CD14-positive monocyte (primary cell): ENCODE results near the gene GPN3. TPM values are rescaled to one million over a fixed set of nuclear protein-coding genes. Genes with fewer than 3 reads are reported as not detected.

Source experiments
- DNase-seq, 3 donors: peaks; one replicate each; pipeline ENCODE4 v3.0.0-alpha.2; 2011 to 2022
- H2AFZ ChIP-seq: 2 replicates; pipeline ENCODE4 v1.6.0; 2012; ENCODE audit warnings: mild to moderate bottlenecking, low read depth, low read length, inconsistent platforms; ENCODE audit not compliant: insufficient read depth, poor library complexity, severe bottlenecking
- H3K27ac ChIP-seq, 2 donors: 1 replicate in 1 of 2; 2 replicates in 1 of 2; pipeline ENCODE4 v1.5.1; 2012 to 2013; ENCODE audit warnings: low read length in 2 of 2, control low read depth in 1 of 2, inconsistent platforms in 1 of 2, low read depth in 1 of 2, mild to moderate bottlenecking in 1 of 2
- H3K27me3 ChIP-seq, 2 donors: one replicate each; pipeline versions ENCODE4 v1.6.0 to v1.6.1; 2011 to 2013; ENCODE audit warnings: low read length in 2 of 2; ENCODE audit not compliant: control insufficient read depth in 2 of 2, insufficient read depth in 2 of 2
- H3K36me3 ChIP-seq, 2 donors: replicated peaks in 1 of 2; 1 replicate in 1 of 2; 2 replicates in 1 of 2; pipeline versions ENCODE4 v1.5.1 to v1.6.1; 2012 to 2013; ENCODE audit warnings: low read length in 2 of 2, control low read depth in 1 of 2, inconsistent platforms in 1 of 2, mild to moderate bottlenecking in 1 of 2; ENCODE audit not compliant: insufficient read depth in 2 of 2, control insufficient read depth in 1 of 2
- H3K4me1 ChIP-seq, 2 donors: 1 replicate in 1 of 2; 2 replicates in 1 of 2; pipeline versions ENCODE4 v1.5.1 to v1.6.1; 2012 to 2013; ENCODE audit warnings: low read length in 2 of 2, control low read depth in 1 of 2, inconsistent platforms in 1 of 2, mild to moderate bottlenecking in 1 of 2, moderate library complexity in 1 of 2; ENCODE audit not compliant: insufficient read depth in 2 of 2, control insufficient read depth in 1 of 2
- H3K4me2 ChIP-seq: replicated peaks from 2 replicates; pipeline ENCODE3; 2012; ENCODE audit warnings: low read length, moderate library complexity, mild to moderate bottlenecking; ENCODE audit not compliant: poor library complexity, severe bottlenecking; ENCODE audit errors: extremely low read depth
- H3K4me3 ChIP-seq, 3 experiments: fragments of 200-600 bp in 1 of 3; sonication (generic) in 1 of 3; replicated peaks in 1 of 3; 1 replicate in 2 of 3; 2 replicates in 1 of 3; pipeline ENCODE4 v1.5.1; 2011 to 2013; ENCODE audit warnings: low read length in 3 of 3, mild to moderate bottlenecking in 3 of 3, control low read depth in 2 of 3, low read depth in 2 of 3, inconsistent platforms in 1 of 3, moderate library complexity in 1 of 3
- H3K79me2 ChIP-seq: 2 replicates; pipeline ENCODE4 v1.6.0; 2012; ENCODE audit warnings: mild to moderate bottlenecking, control low read depth, inconsistent platforms, low read length, moderate library complexity; ENCODE audit not compliant: insufficient read depth
- H3K9ac ChIP-seq: 2 replicates; pipeline ENCODE4 v1.6.0; 2017; ENCODE audit warnings: low read length, mild to moderate bottlenecking; ENCODE audit not compliant: insufficient read depth, poor library complexity, severe bottlenecking
- H3K9me3 ChIP-seq, 2 donors: replicated peaks in 1 of 2; 1 replicate in 1 of 2; 2 replicates in 1 of 2; pipeline versions ENCODE4 v1.5.1 to v1.6.1; 2012 to 2013; ENCODE audit warnings: low read length in 2 of 2, control low read depth in 1 of 2; ENCODE audit not compliant: control insufficient read depth in 1 of 2, insufficient read depth in 1 of 2
- H4K20me1 ChIP-seq: 2 replicates; pipeline ENCODE4 v1.6.0; 2012; ENCODE audit warnings: mild to moderate bottlenecking, low read length, control low read depth, moderate library complexity; ENCODE audit not compliant: insufficient read depth
- H3K27ac Mint-ChIP-seq, 7 donors: one replicate each; pipeline ENCODE4 v1.8.0; 2020; ENCODE audit warnings: mild to moderate bottlenecking in 7 of 7, mixed read lengths in 7 of 7, moderate library complexity in 6 of 7, inconsistent platforms in 2 of 7
- H3K27me3 Mint-ChIP-seq, 3 donors: one replicate each; pipeline ENCODE4 v1.8.0; 2021 to 2022; ENCODE audit warnings: low read depth in 3 of 3, mild to moderate bottlenecking in 3 of 3, mixed read lengths in 3 of 3, moderate library complexity in 3 of 3, inconsistent platforms in 1 of 3
- H3K36me3 Mint-ChIP-seq, 2 donors: one replicate each; pipeline ENCODE4 v1.8.0; 2020; ENCODE audit warnings: mixed read lengths in 2 of 2, inconsistent platforms in 1 of 2, mild to moderate bottlenecking in 1 of 2
- H3K4me1 Mint-ChIP-seq: one replicate; pipeline ENCODE4 v1.8.0; 2020; ENCODE audit warnings: mild to moderate bottlenecking, mixed read lengths
- H3K4me3 Mint-ChIP-seq, 2 donors: one replicate each; pipeline ENCODE4 v1.8.0; 2020; ENCODE audit warnings: mild to moderate bottlenecking in 2 of 2, mixed read lengths in 2 of 2, moderate library complexity in 1 of 2
- H3K9me3 Mint-ChIP-seq, 7 donors: one replicate each; pipeline ENCODE4 v1.8.0; 2020 to 2022; ENCODE audit warnings: mixed read lengths in 7 of 7, mild to moderate bottlenecking in 6 of 7, moderate library complexity in 6 of 7, inconsistent platforms in 2 of 7
- WGBS: methylation state at CpG from one replicate; pipeline ENCODE4 v1.1.5; 2013; ENCODE audit warnings: missing lambda C conversion rate; ENCODE audit not compliant: insufficient coverage; 5-methylcytosine and 5-hydroxymethylcytosine counted together
- intact Hi-C, 2 donors: fragments of 100-400 bp; cut with micrococcal nuclease; formaldehyde crosslinking; loops; one replicate each; pipeline versions ENCODE4 v1.15.0 to v1.15.1; 2023
- polyA plus RNA-seq, 3 donors: library from polyadenylated mRNA; depleted of rRNA in 1 of 3; unstranded in 2 of 3; stranded (reverse) in 1 of 3; fragments of 300-500 nt in 2 of 3; fragments of >200 nt in 1 of 3; fragmentation: Illumina TruSeq in 2 of 3; gene quantifications; 1 replicate in 2 of 3; 2 replicates in 1 of 3; pipeline ENCODE4 v1.2.3, GENCODE V29; 2012 to 2021
- TF ChIP-seq, protein P1 (sequence below): fragments of 200-600 bp; IDR thresholded peaks from one replicate; pipeline ENCODE4 v1.8.0; 2022; ENCODE audit warnings: antibody characterized with exemption, mild to moderate bottlenecking

Gene GPN3
- polyA plus RNA-seq, 3 donors: 7.3 to 52.4 (median 25.3) TPM

DNA sequence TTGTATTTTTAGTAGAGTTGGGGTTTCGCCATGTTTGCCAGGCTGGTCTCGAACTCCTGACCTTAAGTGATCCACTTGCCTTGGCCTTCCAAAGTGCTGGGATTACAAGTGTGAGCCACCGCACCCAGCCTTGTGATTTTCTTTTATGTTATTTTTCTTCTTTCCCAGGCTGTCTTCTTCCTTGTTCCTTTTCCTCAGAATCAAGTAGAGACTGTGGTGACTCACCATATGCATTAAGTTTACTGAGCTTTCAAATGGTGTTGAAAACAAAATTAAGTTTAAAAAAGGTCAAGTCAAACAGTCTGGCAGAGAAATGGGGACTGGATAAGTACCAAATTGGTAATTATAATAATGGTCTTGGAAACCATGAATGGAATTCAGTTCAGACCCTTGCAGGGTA lies 23.6 kb downstream of the GPN3 start:
- H3K36me3 Mint-ChIP-seq: peaks cover 40 to 78% of the 10 kb centered on the region in 2 donors
- Histone ChIP-seq H4K20me1 (peaks cover 97% of the 10 kb centered on the region), H3K4me1 (peaks cover 26 to 35% of the 10 kb centered on the region in 2 donors), H3K4me3 (no peak overlapping the region), H3K27me3 (no peaks in the 10 kb centered on the region), H3K36me3 (peaks cover 54 to 77% of the 10 kb centered on the region in 2 donors), H2AFZ (no peak overlapping the region), H3K4me2 (no peak overlapping the region), H3K79me2 (peaks cover 99% of the 10 kb centered on the region), H3K27ac (no peak overlapping the region), H3K9ac (no peak overlapping the region), H3K9me3 (no peaks in the 10 kb centered on the region)
- H3K27ac Mint-ChIP-seq: peak overlapping the region in 1 of 7 donors; percentile 18
- H3K4me3 Mint-ChIP-seq: no peak overlapping the region
- H3K4me1 Mint-ChIP-seq: peaks cover 32% of the 10 kb centered on the region
- DNase-seq: no peak
- H3K27me3 Mint-ChIP-seq: no peaks in the 10 kb centered on the region
- TF ChIP-seq, protein P1, sequence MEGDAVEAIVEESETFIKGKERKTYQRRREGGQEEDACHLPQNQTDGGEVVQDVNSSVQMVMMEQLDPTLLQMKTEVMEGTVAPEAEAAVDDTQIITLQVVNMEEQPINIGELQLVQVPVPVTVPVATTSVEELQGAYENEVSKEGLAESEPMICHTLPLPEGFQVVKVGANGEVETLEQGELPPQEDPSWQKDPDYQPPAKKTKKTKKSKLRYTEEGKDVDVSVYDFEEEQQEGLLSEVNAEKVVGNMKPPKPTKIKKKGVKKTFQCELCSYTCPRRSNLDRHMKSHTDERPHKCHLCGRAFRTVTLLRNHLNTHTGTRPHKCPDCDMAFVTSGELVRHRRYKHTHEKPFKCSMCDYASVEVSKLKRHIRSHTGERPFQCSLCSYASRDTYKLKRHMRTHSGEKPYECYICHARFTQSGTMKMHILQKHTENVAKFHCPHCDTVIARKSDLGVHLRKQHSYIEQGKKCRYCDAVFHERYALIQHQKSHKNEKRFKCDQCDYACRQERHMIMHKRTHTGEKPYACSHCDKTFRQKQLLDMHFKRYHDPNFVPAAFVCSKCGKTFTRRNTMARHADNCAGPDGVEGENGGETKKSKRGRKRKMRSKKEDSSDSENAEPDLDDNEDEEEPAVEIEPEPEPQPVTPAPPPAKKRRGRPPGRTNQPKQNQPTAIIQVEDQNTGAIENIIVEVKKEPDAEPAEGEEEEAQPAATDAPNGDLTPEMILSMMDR: no peak
- H3K9me3 Mint-ChIP-seq: no peaks in the 10 kb centered on the region
- 100% methylated on average over 1 of the region's 3 CpGs for WGBS
- intact Hi-C loops: no loop called here

DNA sequence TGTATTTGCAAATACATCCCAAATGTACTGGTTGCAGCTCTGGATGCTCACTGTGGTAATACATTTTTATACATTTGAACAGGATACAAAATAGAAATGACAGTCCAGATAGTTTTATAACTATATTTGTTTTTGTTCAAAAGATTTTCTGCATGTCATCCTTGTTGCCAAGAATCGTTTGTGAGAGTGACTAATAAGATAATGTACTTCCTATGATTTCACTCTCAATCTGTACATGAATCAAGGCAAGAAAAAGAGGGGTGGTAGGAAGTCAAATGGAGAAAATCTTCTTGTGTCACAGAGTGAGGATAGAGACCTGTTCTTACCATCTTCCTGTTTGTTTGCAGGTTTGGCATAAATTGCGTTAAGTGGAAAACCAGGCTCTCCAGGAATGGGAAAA lies 31.8 kb downstream of the GPN3 start:
- peak overlapping the region in 1 of 7 donors; percentile 48 for H3K27ac Mint-ChIP-seq
- Histone ChIP-seq H3K27ac (no peak overlapping the region), H3K9me3 (no peaks in the 10 kb centered on the region), H3K4me2 (no peak overlapping the region), H3K4me3 (no peak overlapping the region), H3K9ac (no peak overlapping the region), H3K79me2 (peaks cover 23% of the 10 kb centered on the region), H4K20me1 (peaks cover 60% of the 10 kb centered on the region), H3K36me3 (peaks cover 60 to 72% of the 10 kb centered on the region in 2 donors), H3K4me1 (no peaks in the 10 kb centered on the region), H2AFZ (no peak overlapping the region), H3K27me3 (no peaks in the 10 kb centered on the region)
- H3K4me3 Mint-ChIP-seq: no peak overlapping the region
- intact Hi-C loops: no loop called here
- H3K4me1 Mint-ChIP-seq: peaks cover 1% of the 10 kb centered on the region
- WGBS: no CpG with 5 or more reads among the region's 2 CpGs
- TF ChIP-seq, protein P1: no peak
- DNase-seq: no peak
- no peaks in the 10 kb centered on the region for H3K9me3 Mint-ChIP-seq
- H3K27me3 Mint-ChIP-seq: peaks cover 0 to 3% (median 0%) of the 10 kb centered on the region in 3 donors
- H3K36me3 Mint-ChIP-seq: peaks cover 47 to 73% of the 10 kb centered on the region in 2 donors
